Tibial artery (tissue), 4 donors: ENCODE results near the gene TUBGCP3.
A peak's percentile ranks its signal among the peaks of the same experiment; 100 is the strongest.

ENCODE experiments used
- DNase-seq, 2 donors: peaks; one replicate each; pipeline ENCODE4 v3.0.0-alpha.2; 2019
- H3K27ac ChIP-seq, 2 donors: fragments of 200-600 bp; sonication (generic) in 1 of 2; 1 replicate in 1 of 2; 2 replicates in 1 of 2; pipeline ENCODE4 v1.5.1; 2018 to 2019; ENCODE audit warnings: mild to moderate bottlenecking in 1 of 2
- H3K27me3 ChIP-seq, 2 donors: fragments of 200-600 bp; sonication (generic) in 1 of 2; one replicate each; pipeline versions ENCODE4 v1.5.1 to v1.6.0; 2016 to 2019
- H3K36me3 ChIP-seq, 3 donors: fragments of 200-600 bp; sonication (generic) in 2 of 3; one replicate each; pipeline ENCODE4 v1.5.1; 2016 to 2019; ENCODE audit warnings: mild to moderate bottlenecking in 2 of 3
- H3K4me1 ChIP-seq, 4 donors: fragments of 200-600 bp; sonication (generic) in 2 of 4; 1 replicate in 3 of 4; 2 replicates in 1 of 4; pipeline ENCODE4 v1.5.1; 2016 to 2019
- H3K4me3 ChIP-seq, 2 donors: fragments of 200-600 bp; sonication (generic) in 1 of 2; 1 replicate in 1 of 2; 2 replicates in 1 of 2; pipeline ENCODE4 v1.5.1; 2018 to 2019; ENCODE audit warnings: mild to moderate bottlenecking in 2 of 2
- H3K9me3 ChIP-seq, 3 donors: fragments of 200-600 bp; sonication (generic) in 1 of 3; one replicate each; pipeline ENCODE4 v1.5.1; 2016 to 2019
- intact Hi-C: fragments of 100-400 bp; cut with DNase I; formaldehyde crosslinking; loops from one replicate; pipeline ENCODE4 v1.15.0; 2023; ENCODE audit warnings: low total_unique reads
- TF ChIP-seq, protein P1 (sequence below), 2 experiments: fragments of 200-600 bp in 1 of 2; fragments of 450-650 bp in 1 of 2; IDR thresholded peaks; one replicate each; pipeline ENCODE4 v1.5.1; 2017 to 2019; ENCODE audit warnings: antibody characterized with exemption in 2 of 2, mild to moderate bottlenecking in 1 of 2, moderate library complexity in 1 of 2

TUBGCP3 gene

DNA sequence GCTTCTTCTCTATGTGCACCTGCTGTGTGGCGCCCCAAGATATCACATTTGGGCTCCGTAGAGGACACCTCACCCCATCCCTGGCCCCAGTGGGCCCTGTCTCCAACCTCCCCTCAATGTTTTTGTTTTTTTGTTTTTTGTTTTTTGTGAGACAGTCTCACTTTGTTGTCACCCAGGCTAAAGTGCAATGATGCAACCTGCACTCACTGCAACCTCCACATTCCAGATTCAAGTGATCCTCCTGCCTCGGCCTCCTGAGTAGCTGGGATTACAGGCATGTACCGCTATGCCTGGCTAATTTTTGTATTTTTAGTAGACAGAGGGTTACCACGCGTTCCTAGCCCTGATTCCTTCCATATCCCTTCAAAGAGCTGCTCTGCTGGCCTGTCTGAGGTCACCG lies 26.9 kb upstream of the TUBGCP3 start:
- H3K9me3 ChIP-seq: no peaks in the 10 kb centered on the region
- peaks cover 0 to 8% of the 10 kb centered on the region in 2 donors for H3K27me3 ChIP-seq
- no peak overlapping the region for H3K4me3 ChIP-seq
- H3K36me3 ChIP-seq: no peaks in the 10 kb centered on the region
- TF ChIP-seq, protein P1, sequence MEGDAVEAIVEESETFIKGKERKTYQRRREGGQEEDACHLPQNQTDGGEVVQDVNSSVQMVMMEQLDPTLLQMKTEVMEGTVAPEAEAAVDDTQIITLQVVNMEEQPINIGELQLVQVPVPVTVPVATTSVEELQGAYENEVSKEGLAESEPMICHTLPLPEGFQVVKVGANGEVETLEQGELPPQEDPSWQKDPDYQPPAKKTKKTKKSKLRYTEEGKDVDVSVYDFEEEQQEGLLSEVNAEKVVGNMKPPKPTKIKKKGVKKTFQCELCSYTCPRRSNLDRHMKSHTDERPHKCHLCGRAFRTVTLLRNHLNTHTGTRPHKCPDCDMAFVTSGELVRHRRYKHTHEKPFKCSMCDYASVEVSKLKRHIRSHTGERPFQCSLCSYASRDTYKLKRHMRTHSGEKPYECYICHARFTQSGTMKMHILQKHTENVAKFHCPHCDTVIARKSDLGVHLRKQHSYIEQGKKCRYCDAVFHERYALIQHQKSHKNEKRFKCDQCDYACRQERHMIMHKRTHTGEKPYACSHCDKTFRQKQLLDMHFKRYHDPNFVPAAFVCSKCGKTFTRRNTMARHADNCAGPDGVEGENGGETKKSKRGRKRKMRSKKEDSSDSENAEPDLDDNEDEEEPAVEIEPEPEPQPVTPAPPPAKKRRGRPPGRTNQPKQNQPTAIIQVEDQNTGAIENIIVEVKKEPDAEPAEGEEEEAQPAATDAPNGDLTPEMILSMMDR (IDR thresholded peaks at IDR 0.05): no peak
- H3K4me1 ChIP-seq: no peaks in the 10 kb centered on the region
- no peak for DNase-seq
- no peak overlapping the region for H3K27ac ChIP-seq
- intact Hi-C loops: loop anchor here (10.0 kb wide), 1 partner anchor 1140 kb away; no protein-coding TSS in a partner anchor

DNA sequence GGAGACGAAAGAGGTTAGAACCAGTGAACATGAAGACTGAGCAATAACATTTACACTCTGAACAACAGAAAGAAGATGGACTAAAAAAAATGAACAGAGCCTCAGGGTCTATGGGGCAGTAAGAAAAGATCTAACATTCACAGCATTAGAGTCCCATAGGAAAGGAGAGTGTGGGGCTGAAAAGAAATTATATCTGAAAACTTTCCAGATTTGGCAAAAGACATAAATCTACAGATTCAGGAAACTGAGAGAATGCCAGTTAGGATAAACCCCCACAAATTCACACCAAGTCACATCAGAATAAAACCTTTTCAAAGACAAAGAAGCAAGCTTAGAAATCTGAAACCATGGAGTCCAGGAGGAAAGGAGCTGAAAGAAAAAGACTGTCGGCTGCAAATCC lies 20.3 kb upstream of the TUBGCP3 start:
- no peak for DNase-seq
- TF ChIP-seq, protein P1 (IDR thresholded peaks at IDR 0.05): no peak
- no peak overlapping the region for H3K4me3 ChIP-seq
- H3K9me3 ChIP-seq: no peaks in the 10 kb centered on the region
- H3K27me3 ChIP-seq: peaks cover 0 to 5% of the 10 kb centered on the region in 2 donors
- no peak overlapping the region for H3K27ac ChIP-seq
- intact Hi-C loops: no loop called here
- H3K4me1 ChIP-seq: peaks cover 0 to 17% (median 5%) of the 10 kb centered on the region in 4 donors
- H3K36me3 ChIP-seq: no peaks in the 10 kb centered on the region

DNA sequence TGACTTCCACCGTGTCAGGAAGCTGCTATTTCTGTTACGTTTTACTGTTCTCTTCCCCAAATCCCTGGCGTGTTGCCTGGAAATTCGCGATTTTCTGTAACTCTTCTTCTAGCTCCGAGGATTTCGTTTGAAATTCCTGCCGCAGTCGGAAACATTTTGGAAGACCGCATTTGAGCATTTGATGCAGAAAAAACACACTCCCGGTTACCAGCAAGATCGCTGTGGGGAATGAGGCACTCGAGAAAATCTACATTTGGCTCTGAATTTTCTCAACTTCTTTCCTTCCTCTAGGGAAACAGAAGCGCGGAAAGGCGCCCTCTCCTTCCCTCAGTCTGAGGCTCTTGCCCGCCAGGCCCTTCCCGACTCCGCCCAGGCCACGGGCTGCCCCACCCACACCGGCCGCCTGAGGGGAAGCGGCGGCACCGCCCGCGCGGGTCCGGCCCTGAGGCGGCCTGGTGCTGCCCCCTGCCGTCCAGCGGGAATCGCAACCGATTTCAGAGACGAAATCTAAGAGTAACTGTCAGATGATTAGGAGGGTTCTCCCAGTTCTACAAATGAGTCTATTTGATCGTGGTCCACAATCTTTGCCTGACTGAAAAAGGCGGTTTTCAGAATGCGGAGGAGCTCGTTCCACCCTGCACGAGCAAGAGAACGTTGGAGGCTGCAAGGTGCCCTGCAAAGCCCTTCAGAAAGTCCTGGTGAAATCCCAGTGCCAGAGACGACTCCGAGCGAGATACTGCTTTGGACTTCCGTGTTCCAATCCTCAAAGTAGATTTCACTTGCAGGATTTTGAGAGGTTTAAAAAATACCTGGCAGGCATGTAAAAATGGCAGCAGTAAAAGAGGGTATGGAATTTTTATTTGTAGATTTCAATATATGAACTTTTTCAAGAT lies 18.4 kb upstream of the TUBGCP3 start:
- H3K36me3 ChIP-seq: no peaks in the 10 kb centered on the region
- H3K27me3 ChIP-seq: peaks cover 0 to 5% of the 10 kb centered on the region in 2 donors
- peak overlapping the region; percentile 46 to 55 for H3K4me3 ChIP-seq
- no peaks in the 10 kb centered on the region for H3K9me3 ChIP-seq
- peaks cover 0 to 17% (median 6%) of the 10 kb centered on the region in 4 donors for H3K4me1 ChIP-seq
- intact Hi-C loops: no loop called here
- DNase-seq: peak; percentile 90 to 96
- H3K27ac ChIP-seq: peak overlapping the region; percentile 58 to 66
- TF ChIP-seq, protein P1 (IDR thresholded peaks at IDR 0.05): peak; percentile 96

DNA sequence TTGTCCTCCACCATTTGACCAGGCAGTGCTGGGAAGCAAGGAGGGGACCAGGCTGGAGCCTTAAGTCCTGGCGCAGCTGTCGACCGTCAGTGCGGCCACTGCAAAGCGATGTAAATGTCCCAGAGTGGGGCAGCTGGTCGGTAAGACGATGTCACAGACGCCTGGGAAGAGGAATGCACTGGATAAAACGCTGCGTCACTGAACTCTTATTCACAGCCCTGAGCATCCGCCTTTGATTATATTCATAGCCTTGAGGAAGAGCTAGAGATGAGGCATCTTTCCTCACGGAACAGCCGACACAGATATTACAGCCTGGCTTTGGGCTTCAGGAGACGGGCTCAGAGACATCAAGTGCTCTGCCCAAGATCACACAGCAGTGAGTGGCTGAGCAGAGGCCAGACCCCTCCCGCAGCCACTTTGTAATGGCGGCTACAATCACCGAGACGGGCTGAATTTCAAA lies 17.6 kb upstream of the TUBGCP3 start:
- Histone ChIP-seq H3K27me3 (peaks cover 0 to 5% of the 10 kb centered on the region in 2 donors), H3K4me3 (peak overlapping the region; percentile 46 to 55), H3K27ac (peak overlapping the region in 1 of 2 donors; percentile 66), H3K36me3 (no peaks in the 10 kb centered on the region), H3K4me1 (peaks cover 0 to 17% (median 6%) of the 10 kb centered on the region in 4 donors), H3K9me3 (no peaks in the 10 kb centered on the region)
- DNase-seq: no peak
- intact Hi-C loops: no loop called here
- TF ChIP-seq, protein P1 (IDR thresholded peaks at IDR 0.05): no peak

DNA sequence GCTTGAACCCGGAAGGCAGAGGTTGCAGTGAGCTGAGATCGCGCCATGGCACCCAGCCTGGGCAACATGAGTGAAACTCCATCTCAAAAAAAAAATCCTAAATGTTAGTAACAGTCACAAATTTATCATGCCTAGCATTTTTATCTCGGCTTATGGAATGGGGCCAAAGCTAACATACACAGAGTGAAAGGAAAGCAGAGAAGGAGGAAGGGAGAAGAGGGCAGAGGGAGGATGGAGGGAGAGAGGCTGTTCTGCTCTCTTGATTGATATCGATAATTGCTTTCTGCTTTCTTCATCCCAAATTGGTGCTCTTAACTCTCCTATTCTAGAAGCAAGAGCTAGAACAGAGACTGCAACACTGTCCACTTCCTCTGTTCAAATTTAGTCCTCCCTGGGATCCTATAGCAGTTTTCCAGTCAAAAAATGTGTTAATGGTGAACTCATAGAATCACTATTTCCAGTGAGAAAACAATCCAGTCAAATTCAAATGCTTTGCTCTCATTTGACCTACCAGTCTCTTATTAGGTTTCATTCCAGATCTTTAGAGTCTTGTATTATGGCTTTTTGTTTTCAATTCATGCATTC lies 15.8 kb upstream of the TUBGCP3 start:
- peaks cover 0 to 5% of the 10 kb centered on the region in 2 donors for H3K27me3 ChIP-seq
- no peaks in the 10 kb centered on the region for H3K9me3 ChIP-seq
- H3K36me3 ChIP-seq: no peaks in the 10 kb centered on the region
- intact Hi-C loops: no loop called here
- TF ChIP-seq, protein P1 (IDR thresholded peaks at IDR 0.05): no peak
- H3K27ac ChIP-seq: peak overlapping the region in 1 of 2 donors; percentile 7
- no peak overlapping the region for H3K4me3 ChIP-seq
- no peak for DNase-seq
- peaks cover 0 to 17% (median 6%) of the 10 kb centered on the region in 4 donors for H3K4me1 ChIP-seq
